Left forelimb (tissue), 1 donor: ENCODE results near the gene C12orf43.

Experiments
- DNase-seq: peaks from one replicate; pipeline ENCODE4 v3.0.0-alpha.2; 2018; ENCODE audit warnings: low spot score

C12orf43 gene

DNA sequence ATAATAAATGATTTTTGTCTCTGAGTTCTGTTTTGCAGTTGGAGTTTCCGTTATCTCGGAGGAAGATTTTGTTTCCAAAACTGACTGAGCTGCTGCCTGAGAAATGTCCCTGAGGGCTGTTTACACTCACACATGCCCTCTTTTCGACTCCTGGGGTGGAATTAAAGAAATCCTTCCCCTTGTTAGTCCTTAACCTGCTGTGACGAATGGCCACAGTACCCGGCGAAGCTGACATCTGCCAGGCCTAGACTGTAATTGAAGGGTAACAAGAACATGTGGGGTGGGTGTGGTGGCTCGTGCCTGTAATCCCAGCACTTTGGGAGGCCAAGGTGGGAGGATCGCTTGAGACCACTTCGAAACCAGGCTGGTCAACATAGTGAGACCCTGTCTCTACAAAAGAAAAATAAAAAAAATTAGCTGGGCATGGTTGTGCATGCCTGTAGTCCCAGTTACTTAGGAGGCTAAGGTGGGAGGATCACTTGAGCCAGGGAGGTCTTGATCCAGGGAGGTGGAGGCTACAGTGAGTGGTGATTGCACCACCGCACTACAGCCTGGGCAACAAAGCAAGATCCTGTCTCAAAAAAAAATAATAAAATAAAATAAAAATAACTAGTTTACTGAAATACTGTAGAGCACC is 14.4 kb upstream of the C12orf43 start:
- DNase-seq, result no peak

DNA sequence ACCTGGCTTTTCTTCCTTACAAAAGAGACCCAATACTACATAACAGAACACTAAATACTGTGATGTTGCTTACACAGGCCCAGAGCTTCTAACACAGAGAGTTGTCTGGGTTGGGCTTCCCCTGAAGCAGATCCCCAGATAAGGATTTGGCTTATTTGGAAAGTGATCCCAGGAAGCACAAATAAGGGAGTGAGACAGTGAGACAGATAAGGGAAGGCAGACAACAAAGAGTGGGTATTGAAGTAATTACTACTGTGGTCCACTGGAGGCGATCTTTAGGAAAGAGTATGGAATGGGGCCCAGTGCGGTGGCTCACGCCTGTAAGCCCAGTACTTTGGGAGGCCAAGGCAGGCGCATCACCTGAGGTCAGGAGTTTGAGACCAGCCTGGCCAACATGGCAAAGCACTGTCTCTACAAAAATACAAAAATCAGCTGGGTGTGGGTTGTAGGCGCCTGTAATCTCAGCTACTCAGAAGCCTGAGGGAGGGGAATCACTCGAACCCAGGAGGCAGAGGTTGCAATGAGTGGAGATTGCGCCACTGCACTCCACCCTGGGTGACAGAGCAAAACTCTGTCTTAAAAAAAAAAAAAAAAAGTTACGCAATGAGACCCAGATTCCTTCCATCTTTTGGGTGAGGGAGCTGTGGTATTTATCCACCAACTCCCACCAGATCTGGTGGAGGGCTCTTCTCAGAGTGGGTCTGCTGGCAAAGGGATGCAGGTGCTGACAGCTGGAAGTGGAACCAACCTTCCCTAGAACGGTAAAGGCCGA is 10.2 kb upstream of the C12orf43 start:
- no peak for DNase-seq

DNA sequence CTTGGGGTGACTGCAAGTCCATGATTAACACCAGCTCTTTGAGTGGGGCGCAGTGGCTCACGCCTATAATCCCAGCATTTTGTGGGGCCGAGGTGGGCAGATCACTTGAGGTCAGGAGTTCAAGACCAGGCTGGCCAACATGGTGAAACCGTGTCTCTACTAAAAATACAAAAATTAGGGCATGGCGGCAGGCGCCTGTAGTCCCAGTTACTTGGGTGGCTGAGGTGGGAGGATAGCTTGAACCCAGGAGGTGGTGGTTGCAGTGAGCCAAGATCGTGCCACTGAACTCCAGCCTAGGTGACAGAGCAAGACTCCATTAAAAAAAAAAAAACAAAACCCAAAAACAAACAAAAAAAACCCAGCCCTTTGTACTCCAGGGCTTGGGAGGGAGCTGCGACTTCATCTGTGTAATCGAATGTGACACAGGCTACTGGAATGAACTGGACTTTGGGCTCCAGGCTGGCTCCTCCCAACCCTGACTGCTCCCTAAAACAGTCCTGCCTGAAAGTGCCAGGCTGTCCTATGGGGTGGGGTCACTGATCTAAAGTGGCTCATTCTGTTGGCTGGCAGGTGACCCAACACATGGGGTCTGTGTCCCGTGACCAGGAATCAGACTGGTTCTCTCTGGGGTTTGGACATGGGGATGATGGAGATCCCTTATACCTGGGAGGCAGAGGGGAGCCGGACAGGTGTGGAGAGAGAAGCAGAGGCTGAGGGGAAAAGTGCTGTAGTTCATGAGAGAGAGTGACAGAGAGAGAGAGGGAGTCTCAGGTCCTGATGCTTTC is 9.3 kb upstream of the C12orf43 start:
- no peak for DNase-seq

DNA sequence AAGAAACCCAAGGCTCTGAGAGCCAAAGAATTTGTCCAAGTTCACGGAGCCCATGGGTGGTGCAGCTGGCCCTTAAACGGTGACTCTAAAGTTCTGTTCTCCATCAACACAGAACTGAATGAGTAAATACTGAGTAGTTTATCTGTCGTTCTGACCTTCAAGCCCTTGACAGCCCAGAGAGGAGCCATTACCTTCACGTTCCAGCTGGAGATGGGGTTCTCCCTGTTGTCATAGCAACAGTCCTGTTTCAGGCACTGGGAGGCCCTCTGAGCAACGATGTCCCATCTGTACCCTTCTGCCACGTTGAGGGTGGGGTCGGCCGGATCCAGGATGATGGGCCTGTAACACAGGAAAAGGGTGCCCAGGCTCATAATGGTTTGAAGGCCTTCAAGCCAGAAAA is 7.5 kb upstream of the C12orf43 start:
- no peak for DNase-seq

GRCh38 chr12:121022713-121023112 is 6.4 kb upstream of the C12orf43 start:
- no peak for DNase-seq

GRCh38 chr12:121021754-121022153 is 5.5 kb upstream of the C12orf43 start:
- DNase-seq, result no peak

- no peak for DNase-seq
Measured at GRCh38 chr12:121018860-121019617, 2.8 kb upstream of the C12orf43 start.

DNA sequence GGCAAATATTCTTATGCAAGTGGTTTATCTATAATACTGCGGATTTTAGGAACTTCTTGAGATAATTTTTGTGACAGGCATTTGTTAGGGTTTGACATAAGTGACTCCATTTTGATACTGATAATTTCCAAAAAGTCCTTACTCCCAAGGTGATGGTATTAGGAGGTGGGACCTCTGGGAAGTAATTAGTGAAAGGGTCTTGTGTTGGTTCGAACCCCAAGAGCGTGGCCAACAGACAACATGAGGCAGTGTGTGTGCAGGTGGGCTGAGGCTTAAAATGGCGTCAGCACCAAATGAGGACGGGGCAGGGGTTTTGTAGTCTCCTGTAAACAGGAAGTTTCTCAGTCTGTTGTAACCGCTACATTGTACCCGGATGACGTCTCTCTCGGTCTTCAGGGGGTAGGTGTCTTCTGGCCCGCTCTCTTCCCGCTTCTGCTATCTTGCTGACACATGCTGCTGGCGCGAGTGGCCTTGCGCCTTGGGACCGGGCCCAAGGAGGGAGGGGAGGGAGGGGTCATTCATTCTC is 1.7 kb upstream of the C12orf43 start:
- DNase-seq, result no peak

- no peak for DNase-seq
Measured at GRCh38 chr12:121013715-121014114, 2.6 kb downstream of the C12orf43 start.

DNA sequence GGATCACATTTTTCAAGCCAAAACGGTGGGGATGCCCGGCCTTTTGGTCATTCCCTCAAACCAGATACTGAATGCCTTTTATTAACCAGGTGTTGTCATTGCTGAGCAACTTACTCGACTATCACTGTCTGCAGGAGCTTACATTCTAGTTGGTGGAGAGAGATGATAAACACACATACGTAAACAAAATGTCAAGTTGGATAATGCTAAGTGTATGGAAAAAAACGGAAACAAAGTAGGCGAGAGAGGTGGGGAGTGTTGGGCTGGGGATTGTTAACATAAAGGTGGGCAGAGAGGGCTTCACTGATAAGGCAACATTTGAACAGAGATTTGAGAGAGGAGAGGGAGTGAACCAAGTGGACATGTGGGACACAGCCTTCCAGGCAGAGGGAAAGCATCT is 4.5 kb downstream of the C12orf43 start:
- no peak for DNase-seq

DNA sequence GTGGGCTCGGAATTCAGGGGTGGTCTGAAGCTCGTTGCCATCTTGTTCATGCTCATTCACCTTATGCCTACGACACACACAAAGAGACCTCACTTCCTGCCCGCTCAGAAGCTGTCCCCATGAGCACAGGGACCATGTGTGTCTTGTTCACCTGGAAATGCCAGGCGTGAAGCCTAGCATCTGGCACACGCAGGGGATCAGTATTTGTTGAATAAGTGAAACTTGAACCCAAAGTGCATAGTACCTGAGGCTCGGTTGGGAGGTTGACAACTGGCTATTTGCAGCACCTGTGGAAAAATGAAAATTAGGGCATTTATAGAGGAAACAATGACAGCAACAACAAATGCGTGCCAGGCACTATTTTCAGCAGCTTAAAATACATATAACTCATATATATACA is 5.4 kb downstream of the C12orf43 start:
- DNase-seq, result no peak

GRCh38 chr12:121009741-121010140 is 6.5 kb downstream of the C12orf43 start:
- no peak for DNase-seq

DNA sequence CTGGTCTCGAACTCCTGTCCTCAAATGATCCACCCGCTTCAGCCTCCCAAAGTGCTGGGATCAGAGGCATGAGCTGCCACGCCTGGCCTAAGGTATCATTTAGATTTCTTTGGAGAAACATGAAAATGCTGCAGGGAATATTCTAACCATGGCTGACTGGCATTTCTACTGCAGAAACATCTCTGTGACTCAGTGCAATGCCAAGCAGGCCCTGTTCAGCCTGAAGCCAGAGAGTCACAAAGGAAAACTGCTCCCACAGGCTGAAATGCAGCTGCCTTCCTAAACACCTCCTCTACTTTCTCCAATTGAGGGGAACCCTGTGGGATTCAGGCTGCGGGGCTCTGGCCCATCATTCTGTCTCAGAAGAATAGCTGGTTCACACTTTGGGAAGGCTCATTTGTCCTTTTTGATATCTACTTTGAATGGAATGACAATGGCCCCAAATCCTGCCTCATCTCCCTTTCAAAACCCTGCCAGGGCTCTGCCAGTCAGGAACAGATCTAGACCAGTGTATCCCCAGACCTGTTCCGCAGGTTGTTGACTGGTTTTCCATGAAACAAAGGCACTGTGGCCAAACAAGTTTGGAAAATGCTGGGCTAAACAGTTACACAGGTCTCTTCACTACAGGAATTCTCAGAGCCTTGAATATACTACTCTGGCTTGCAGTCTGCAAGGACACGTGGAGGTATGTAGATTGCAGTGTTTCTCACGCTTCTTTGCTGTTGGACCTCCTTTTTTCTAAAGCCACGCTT is 7.8 kb downstream of the C12orf43 start:
- DNase-seq, result no peak

- no peak for DNase-seq
Measured at GRCh38 chr12:121005346-121005815, 10.9 kb downstream of the C12orf43 start.

GRCh38 chr12:121004253-121004815 is 12.0 kb downstream of the C12orf43 start:
- no peak for DNase-seq

- no peak for DNase-seq
Measured at GRCh38 chr12:121003650-121004049, 12.6 kb downstream of the C12orf43 start.

DNA sequence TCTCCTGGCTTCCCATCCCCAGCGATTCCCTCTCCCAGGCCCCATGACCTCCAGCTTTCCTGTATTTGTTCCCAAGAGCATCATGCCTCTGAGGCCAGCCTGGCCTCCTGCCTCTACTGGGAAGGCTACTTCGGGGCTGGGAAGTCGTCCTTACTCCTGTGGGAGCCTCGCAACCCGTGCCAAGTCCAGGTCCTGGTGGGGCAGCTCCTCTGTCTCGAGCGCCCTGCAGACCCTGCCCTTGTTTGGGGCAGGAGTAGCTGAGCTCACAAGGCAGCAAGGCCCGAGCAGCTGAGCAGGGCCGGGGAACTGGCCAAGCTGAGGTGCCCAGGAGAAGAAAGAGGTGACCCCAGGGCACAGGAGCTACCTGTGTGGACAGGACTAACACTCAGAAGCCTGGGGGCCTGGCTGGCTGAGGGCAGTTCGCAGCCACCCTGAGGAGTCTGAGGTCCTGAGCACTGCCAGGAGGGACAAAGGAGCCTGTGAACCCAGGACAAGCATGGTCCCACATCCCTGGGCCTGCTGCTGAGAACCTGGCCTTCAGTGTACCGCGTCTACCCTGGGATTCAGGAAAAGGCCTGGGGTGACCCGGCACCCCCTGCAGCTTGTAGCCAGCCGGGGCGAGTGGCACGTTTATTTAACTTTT is 14.3 kb downstream of the C12orf43 start:
- DNase-seq, result no peak

GRCh38 chr12:121001060-121001459 is 15.2 kb downstream of the C12orf43 start:
- no peak for DNase-seq

- DNase-seq, result no peak
Measured at GRCh38 chr12:121000530-121000929, 15.8 kb downstream of the C12orf43 start.
